ENCODE data around the gene SRPK2.

SRPK2 gene

GRCh38 chr7:105130048-105130447 is 258.7 kb downstream of the SRPK2 start:
- no peak for DNase-seq

- DNase-seq, result no peak
These were observed 261.5 kb downstream of the SRPK2 start for GRCh38 chr7:105127179-105127578.

- DNase-seq, result no peak
These were observed 262.2 kb downstream of the SRPK2 start for GRCh38 chr7:105126436-105126975.

GRCh38 chr7:105125745-105126144 is 263.0 kb downstream of the SRPK2 start:
- DNase-seq, result no peak

GRCh38 chr7:105122619-105123018 is 266.1 kb downstream of the SRPK2 start:
- DNase-seq, result no peak

GRCh38 chr7:105118612-105119600 is 269.8 kb downstream of the SRPK2 start:
- no peak for DNase-seq

- no peak for DNase-seq
These were observed 276.0 kb downstream of the SRPK2 start for GRCh38 chr7:105112440-105113418.

GRCh38 chr7:105107458-105107857 is 281.3 kb downstream of the SRPK2 start:
- no peak for DNase-seq

GRCh38 chr7:105106473-105106872 is 282.2 kb downstream of the SRPK2 start:
- no peak for DNase-seq

GRCh38 chr7:105105579-105105978 is 283.1 kb downstream of the SRPK2 start:
- DNase-seq, result no peak

GRCh38 chr7:105102557-105103352 is 286.0 kb downstream of the SRPK2 start:
- DNase-seq, result no peak

- DNase-seq, result no peak
These were observed 286.9 kb downstream of the SRPK2 start for GRCh38 chr7:105101864-105102263.

GRCh38 chr7:105098863-105099515 is 289.7 kb downstream of the SRPK2 start:
- no peak for DNase-seq

- DNase-seq, result no peak
These were observed 291.1 kb downstream of the SRPK2 start for GRCh38 chr7:105097619-105098018.

GRCh38 chr7:105096306-105096705 is 292.4 kb downstream of the SRPK2 start:
- no peak for DNase-seq

GRCh38 chr7:105094966-105095365 is 293.8 kb downstream of the SRPK2 start:
- DNase-seq, result no peak

- DNase-seq, result no peak
These were observed 300.3 kb downstream of the SRPK2 start for GRCh38 chr7:105088456-105088855.

- no peak for DNase-seq
These were observed 300.7 kb downstream of the SRPK2 start for GRCh38 chr7:105087981-105088380.

- no peak for DNase-seq
These were observed 301.9 kb downstream of the SRPK2 start for GRCh38 chr7:105086850-105087249.

- DNase-seq, result no peak
These were observed 304.1 kb downstream of the SRPK2 start for GRCh38 chr7:105084581-105084980.

- no peak for DNase-seq
These were observed 309.4 kb downstream of the SRPK2 start for GRCh38 chr7:105079348-105079747.

GRCh38 chr7:105073143-105073542 is 315.6 kb downstream of the SRPK2 start:
- no peak for DNase-seq
